Mononuclear cell (primary cell): ENCODE results near the gene PRDX6. TPM values are rescaled to one million over a fixed set of nuclear protein-coding genes. Genes with fewer than 3 reads are reported as not detected.
"Not testable (repeated sequence)": the region's sequence is repeated elsewhere in the genome, so short reads cannot be mapped to it uniquely, and the experiment has no call there.

ENCODE experiments used
- H3K27me3 ChIP-seq: 2 replicates; pipeline ENCODE4 v1.6.0; 2011; ENCODE audit warnings: low read length, control low read depth; ENCODE audit not compliant: insufficient read depth
- H3K4me1 ChIP-seq: 2 replicates; pipeline ENCODE4 v1.5.1; 2011; ENCODE audit warnings: mild to moderate bottlenecking, low read length, control low read depth; ENCODE audit not compliant: insufficient read depth
- H3K4me3 ChIP-seq: 2 replicates; pipeline ENCODE4 v1.5.1; 2011; ENCODE audit warnings: mild to moderate bottlenecking, low read length, moderate library complexity
- H3K9me3 ChIP-seq: 2 replicates; pipeline ENCODE4 v1.5.1; 2011; ENCODE audit warnings: low read depth, mild to moderate bottlenecking, control low read depth, low read length
- total RNA-seq: library from RNA; depleted of rRNA; stranded (reverse); fragments of >200 nt; gene quantifications from one replicate; pipeline ENCODE4 v1.2.3, GENCODE V29; 2012

PRDX6 gene
- total RNA-seq, 1 donor: 99.4 TPM

DNA sequence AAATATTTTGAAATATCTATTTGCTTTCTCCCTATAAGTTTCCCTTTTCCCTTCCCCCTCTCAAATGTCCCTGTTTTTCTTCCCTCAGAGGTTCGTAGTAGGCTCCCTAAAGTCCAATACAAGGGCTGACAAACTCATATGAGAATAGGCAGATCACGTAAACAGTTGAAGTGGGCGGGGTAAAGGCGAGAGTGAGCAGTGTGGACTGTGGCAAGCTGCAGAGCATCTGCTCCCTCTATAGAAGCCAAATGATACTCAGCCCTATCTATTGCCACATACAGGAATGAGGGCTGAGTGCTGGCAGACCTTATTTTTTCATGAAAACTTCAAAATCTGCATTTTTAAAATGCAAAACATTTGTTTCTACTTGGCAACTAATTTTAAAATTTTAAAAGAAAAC, 26.3 kb downstream of the PRDX6 start:
- no peak overlapping the region for H3K4me3 ChIP-seq
- H3K9me3 ChIP-seq: no peaks in the 10 kb centered on the region
- no peaks in the 10 kb centered on the region for H3K4me1 ChIP-seq
- H3K27me3 ChIP-seq: no peaks in the 10 kb centered on the region

DNA sequence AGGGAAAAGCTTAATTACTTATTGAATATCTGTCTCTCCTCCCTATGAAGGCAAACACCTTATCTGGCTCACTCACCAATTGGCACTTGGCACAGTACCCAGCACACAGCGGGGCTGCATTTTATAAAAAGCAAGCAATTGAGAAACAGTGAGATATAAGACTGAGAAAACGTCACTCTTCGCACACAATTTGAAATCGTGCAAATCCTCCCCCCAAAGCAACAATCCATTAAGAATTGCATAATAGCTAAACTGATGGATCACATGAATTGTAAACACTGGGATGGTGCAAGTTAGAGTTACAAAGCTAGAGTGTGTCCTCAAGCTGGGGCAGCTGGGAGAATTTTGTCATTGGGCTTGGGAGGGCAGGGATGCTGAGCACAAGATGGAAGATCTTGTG, 27.1 kb downstream of the PRDX6 start:
- H3K4me1 ChIP-seq: no peaks in the 10 kb centered on the region
- no peaks in the 10 kb centered on the region for H3K9me3 ChIP-seq
- H3K4me3 ChIP-seq: no peak overlapping the region
- H3K27me3 ChIP-seq: no peaks in the 10 kb centered on the region

DNA sequence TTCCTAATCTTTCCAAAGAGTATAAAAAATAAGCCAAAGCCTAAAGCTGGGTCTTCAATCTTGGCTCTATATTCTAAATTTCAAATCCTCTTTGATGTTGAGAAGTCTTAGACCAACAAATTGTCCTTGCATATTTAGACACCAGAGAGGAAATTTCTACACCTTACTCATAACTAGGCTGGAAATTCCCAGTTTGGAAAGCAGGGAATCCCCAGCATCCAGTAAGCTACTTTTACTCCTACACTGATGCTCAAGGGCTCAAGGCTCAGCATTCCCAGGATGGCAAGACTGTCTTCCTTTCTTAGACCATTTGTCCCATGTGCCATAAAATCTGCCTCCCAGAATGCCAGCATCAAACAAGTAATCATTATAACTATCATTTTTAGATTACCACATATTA, 28.3 kb downstream of the PRDX6 start:
- H3K9me3 ChIP-seq: no peaks in the 10 kb centered on the region
- no peak overlapping the region for H3K4me3 ChIP-seq
- no peaks in the 10 kb centered on the region for H3K27me3 ChIP-seq
- H3K4me1 ChIP-seq: no peaks in the 10 kb centered on the region

DNA sequence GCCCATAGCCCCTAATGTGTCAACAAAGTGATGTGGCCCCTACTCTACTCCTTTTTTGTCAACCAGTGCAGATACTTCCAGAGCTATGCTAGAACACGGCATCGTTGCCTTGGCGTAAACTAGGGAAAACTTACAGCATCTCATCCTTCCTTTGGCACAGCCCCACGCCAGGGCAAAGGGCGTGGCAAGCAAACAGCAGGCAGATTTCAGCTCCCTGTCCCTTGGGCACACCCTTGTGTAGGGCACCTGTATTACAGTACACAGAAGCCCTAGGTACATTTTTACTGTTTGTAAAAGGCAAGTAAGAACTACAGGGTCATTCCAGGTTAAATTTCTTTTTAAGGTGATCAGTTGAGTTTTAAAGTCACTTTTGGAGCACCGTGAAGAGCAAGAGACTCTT, 29.3 kb downstream of the PRDX6 start:
- Histone ChIP-seq H3K27me3 (no peaks in the 10 kb centered on the region), H3K4me3 (no peak overlapping the region), H3K9me3 (no peaks in the 10 kb centered on the region), H3K4me1 (no peaks in the 10 kb centered on the region)

DNA sequence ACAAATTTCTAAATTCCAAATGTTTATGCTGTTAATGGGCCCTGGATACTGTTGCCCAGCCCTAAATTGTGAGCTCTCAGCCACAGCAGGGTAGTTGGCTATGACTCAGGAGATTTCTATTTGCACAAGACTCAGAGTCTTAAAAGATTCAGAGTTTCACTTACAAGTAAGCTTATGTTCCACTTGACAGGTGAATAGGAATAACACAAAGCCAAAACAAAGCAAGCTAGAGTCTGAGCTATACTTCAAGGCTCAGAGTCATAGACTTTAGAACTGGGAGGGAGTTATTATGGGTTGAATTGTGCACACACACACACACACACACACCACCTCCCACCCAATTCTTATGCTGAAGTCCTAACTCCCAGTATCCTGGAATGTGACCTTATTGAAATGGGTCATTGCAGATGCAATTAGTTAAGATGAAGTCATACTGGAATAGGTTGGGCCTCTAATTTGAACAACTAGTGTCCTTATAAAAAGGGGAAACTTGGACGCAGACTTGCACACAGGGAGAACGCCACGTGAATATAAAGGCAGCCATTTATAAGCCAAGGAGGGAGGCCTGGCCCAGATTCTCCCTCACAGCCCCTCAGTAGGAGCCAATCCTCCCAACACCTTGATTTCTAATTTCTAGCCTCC, 30.2 kb downstream of the PRDX6 start:
- H3K4me3 ChIP-seq: no peak overlapping the region
- no peaks in the 10 kb centered on the region for H3K4me1 ChIP-seq
- no peaks in the 10 kb centered on the region for H3K9me3 ChIP-seq
- no peaks in the 10 kb centered on the region for H3K27me3 ChIP-seq

DNA sequence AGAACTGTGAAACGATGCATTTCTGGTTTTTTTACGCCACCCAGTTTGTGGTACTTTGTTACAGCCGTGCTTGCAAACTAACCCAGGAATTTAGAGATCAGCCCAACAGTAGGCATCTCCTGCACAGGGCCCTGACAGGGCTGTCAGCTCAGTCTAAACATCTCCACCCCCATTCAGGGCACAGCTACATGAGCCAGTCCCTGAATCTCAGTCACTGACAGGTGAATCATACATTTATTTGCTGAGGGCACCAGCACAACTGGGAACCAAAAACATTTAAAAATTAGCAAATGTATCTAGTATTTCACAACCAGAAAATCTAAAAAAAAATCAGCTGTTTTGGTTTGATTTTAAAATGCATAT, 30.7 kb downstream of the PRDX6 start:
- H3K27me3 ChIP-seq: no peaks in the 10 kb centered on the region
- H3K4me1 ChIP-seq: no peaks in the 10 kb centered on the region
- no peaks in the 10 kb centered on the region for H3K9me3 ChIP-seq
- H3K4me3 ChIP-seq: no peak overlapping the region

DNA sequence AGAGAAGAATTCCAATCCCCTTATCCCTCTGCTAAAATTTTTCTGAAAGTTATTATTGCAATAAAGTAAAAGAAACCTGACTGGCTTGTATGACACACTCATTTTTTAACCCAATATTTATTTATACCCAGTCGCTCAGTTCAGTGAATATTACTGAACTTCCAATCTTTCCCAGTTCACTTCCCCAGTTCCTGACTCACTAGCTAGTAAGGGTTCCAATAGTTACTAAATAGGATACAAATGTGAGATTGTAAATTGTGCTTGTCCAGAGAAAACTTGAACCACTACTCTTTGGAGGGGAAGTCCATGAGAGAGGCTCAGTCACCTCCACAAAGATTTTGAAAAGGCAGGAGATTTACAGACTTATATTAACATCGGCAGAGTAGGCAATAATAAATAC, 31.4 kb downstream of the PRDX6 start:
- H3K9me3 ChIP-seq: no peaks in the 10 kb centered on the region
- H3K27me3 ChIP-seq: no peaks in the 10 kb centered on the region
- no peaks in the 10 kb centered on the region for H3K4me1 ChIP-seq
- H3K4me3 ChIP-seq: no peak overlapping the region

DNA sequence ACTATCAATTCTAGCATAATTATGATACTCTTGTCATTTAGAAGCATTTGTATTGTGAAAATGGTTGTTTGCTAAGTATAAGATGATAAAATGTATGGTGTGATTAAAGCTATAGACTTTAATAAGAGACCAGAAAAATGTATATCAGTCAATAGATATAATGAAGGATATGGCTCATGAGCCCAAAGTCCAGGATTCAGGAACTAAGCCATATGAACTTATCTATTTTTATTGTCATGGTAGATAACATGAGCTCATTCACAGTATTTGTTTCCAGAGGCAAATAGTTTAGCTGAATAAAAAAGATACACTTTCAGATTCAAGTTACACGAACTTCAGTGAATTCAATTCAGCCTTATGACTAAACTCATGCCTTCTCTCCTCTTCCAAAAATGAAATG, 32.7 kb downstream of the PRDX6 start:
- Histone ChIP-seq H3K9me3 (no peaks in the 10 kb centered on the region), H3K27me3 (no peaks in the 10 kb centered on the region), H3K4me3 (no peak overlapping the region)

DNA sequence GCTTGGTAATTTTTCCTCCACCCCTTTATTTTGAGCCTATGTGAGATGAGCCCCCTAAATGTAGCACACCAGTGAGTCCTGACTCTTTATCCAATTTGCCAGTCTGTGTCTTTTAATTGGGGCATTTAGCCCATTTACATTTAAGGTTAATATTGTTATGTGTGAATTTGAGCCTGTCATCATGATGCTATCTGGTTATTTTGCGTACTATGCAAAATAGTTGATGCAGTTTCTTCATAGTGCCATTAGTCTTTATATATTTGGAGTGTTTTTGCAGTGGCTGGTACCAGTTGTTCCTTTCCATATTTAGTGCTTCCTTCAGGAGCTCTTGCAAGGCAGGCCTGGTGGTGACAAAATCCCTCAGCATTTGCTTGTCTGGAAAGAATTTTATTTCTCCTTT, 37.4 kb downstream of the PRDX6 start:
- not testable (repeated sequence) for H3K4me3 ChIP-seq, H3K4me1 ChIP-seq, H3K27me3 ChIP-seq, H3K9me3 ChIP-seq

More for the DNA sequence above, 32.7 kb downstream of the PRDX6 start:
- H3K4me1 ChIP-seq: no peaks in the 10 kb centered on the region

DNA sequence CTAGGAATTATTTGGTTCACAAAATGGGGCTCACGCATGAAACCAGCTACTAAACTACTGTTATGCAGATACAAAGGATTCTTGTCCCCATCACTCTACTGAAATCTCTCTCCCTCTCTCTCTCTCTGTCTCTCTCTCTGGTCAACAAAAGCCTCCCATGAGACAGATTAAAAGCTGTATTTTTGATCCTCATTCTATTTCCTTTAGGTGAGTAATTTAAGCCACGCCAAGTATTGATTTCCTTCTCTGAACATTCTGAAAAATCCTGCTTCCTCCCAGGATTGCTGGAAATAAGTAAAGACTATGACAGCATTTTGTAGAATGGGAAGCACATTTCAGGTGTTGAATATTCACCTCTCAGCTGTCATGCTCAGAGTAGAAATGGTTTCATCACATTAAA, 43.7 kb downstream of the PRDX6 start:
- H3K4me1 ChIP-seq: no peaks in the 10 kb centered on the region
- no peak overlapping the region for H3K4me3 ChIP-seq
- no peaks in the 10 kb centered on the region for H3K27me3 ChIP-seq
- no peaks in the 10 kb centered on the region for H3K9me3 ChIP-seq

DNA sequence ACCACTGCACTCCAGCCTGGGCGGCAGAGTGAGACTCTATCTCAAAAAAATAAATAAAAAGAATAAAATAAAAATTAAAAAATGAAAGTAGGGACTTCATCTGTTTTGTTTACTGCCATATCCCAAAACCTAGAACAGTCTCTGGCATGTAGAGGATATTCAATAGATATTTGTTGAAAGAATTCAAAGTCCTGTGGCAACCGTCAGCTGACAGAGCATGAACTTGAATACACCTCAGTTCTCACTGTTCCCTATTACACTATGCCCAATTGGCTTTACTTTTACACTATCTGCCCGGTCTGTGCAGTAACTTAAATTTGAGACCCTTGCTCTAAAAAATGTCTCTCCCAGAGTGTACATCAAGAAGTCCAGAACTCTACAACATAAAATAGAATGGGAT, 46.2 kb downstream of the PRDX6 start:
- Histone ChIP-seq H3K9me3 (no peaks in the 10 kb centered on the region), H3K4me1 (no peaks in the 10 kb centered on the region), H3K4me3 (no peak overlapping the region), H3K27me3 (no peaks in the 10 kb centered on the region)

DNA sequence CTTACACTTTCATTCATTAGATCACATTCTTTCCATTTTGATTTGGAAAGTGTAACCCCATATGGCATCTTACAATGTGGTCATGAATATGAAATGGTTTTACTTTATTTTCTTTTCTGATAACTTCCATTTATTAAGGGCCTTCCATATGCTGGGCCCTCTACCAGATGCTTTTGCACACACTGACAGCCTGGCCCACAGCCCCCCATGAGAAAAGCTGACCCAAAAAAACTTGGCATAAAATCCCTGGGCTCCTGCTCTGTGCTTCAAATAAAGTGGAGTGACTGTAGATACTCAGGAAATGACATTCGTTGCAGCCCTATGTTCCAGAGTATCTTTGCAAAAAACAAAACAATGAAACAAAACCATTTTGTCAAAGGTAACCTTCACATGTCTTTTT, 48.8 kb downstream of the PRDX6 start:
- no peaks in the 10 kb centered on the region for H3K4me1 ChIP-seq
- no peak overlapping the region for H3K4me3 ChIP-seq
- no peaks in the 10 kb centered on the region for H3K9me3 ChIP-seq
- H3K27me3 ChIP-seq: no peaks in the 10 kb centered on the region

DNA sequence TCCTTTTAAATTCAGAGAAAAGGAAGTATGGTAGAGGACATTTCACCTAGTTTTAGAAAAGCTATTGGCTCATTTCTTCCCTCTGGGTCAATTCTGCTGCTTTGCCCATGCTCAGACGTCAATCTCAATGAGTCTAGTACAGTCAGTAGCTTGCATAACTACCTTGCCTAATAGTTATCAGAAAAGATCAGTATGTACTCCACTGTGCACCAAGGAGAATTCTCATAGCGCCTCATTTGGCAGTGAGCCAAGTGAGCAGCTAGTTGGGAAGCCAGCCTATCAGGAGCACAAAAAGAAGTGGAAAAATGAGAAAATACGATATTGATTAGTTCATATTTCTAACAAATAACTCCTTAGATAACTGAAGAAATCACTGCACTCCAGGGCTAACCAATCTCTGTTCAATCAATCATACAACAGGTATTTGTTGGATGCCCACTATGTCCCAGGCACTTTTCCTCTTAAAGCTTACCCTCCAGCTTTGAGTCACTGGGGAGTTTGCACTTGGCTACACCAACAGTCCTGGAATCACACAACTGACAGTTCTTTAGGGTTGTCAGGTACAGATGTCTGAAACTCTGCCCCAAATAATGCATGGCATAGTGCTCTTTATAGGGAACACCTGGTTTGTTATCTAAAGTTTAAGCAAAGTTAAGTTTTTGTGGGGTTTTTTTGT, 50.2 kb downstream of the PRDX6 start:
- Histone ChIP-seq H3K9me3 (no peaks in the 10 kb centered on the region), H3K4me1 (no peaks in the 10 kb centered on the region), H3K4me3 (no peak overlapping the region), H3K27me3 (no peaks in the 10 kb centered on the region)

DNA sequence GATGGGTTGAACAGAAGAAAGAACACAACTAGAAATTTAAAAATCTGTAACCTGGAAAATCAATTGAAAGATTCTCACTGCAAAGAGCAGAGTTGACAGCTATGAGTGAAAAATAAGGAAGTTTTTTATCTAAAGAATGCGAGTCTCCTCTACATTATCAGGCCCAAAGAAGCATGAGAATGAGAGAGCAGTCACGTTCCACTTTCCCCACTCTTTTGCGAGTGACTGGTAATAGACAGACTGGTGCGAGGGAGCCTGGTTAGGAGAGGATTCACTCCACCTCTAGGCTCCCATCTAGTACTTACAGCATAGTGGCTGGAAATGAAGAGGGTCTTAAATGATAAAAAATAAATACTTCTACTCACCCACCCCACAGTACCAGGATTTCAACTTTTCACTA, 52.0 kb downstream of the PRDX6 start:
- H3K27me3 ChIP-seq: no peaks in the 10 kb centered on the region
- H3K4me1 ChIP-seq: no peaks in the 10 kb centered on the region
- no peaks in the 10 kb centered on the region for H3K9me3 ChIP-seq
- no peak overlapping the region for H3K4me3 ChIP-seq

DNA sequence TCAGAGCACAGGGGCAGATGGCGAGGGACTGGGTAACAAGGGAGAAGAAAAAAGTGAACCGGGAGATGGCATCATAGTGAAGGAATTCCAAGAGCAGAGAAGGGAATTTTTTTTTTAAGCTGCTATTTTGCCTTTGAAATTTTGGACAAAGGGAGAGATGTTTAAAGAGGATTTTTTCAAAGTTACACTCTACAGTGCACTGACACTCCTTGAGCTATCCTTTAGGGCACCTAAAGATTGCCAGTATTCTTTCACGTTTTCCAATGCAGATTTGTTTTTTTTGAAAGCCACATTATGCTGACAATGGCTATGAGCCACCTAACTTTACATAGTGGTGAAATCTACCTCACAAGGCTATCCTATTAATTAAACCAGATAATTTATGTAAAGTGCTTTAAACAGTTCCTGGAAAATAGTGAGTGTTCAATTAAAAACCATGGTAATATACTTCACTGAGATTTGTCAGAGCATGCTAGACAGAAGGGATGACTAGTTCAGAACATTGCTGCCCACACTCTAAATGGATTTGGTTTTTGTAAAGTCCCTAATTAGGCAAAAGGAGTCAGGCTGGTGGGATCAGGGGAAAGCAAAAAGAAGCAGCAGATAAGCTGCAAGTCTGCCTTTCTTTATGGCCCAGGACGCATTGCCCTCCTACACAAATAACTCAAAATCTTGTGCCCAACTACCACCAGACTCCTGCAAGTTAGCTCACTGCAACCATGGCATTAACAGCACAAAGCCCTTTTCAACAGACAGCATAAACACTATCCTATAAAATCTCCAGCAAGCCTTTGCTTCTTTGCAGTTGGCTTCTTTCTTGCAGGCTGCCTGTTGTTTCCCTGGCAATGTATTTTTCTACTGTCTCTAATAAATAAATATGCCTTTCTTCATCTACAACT, 53.9 kb downstream of the PRDX6 start:
- Histone ChIP-seq H3K4me3 (no peak overlapping the region), H3K9me3 (no peaks in the 10 kb centered on the region), H3K4me1 (no peaks in the 10 kb centered on the region), H3K27me3 (no peaks in the 10 kb centered on the region)
